Lower leg skin (tissue), 3 donors: ENCODE results near the gene LRCOL1.

ENCODE experiments used
- CTCF ChIP-seq, 3 donors: fragments of 450-650 bp; IDR thresholded peaks; one replicate each; pipeline ENCODE4 v1.5.1; 2016; ENCODE audit warnings: antibody characterized with exemption in 3 of 3, mild to moderate bottlenecking in 3 of 3, moderate library complexity in 2 of 3
- POLR2A ChIP-seq, 2 donors: fragments of 450-650 bp; IDR thresholded peaks; one replicate each; pipeline ENCODE4 v1.6.1; 2016 to 2017; ENCODE audit warnings: antibody characterized with exemption in 2 of 2, mild to moderate bottlenecking in 1 of 2, moderate library complexity in 1 of 2

- peak in 1 of 3 donors; percentile 26 for TF ChIP-seq CTCF (IDR thresholded peaks at IDR 0.05)
- TF ChIP-seq POLR2A (IDR thresholded peaks at IDR 0.05): no peak
These were observed 4.6 kb upstream of the LRCOL1 start for GRCh38 chr12:132614861-132615578.
